Neutrophil (primary cell): ENCODE measurements around the gene SLC1A4.
"Not testable (repeated sequence)": the region's sequence is repeated elsewhere in the genome, so short reads cannot be mapped to it uniquely, and the experiment has no call there.

ENCODE experiments used
- H3K27ac ChIP-seq: fragments of 200-600 bp; sonication (generic); 2 replicates; pipeline ENCODE4 v1.5.1; 2016; ENCODE audit warnings: mild to moderate bottlenecking, moderate library complexity
- H3K27me3 ChIP-seq: fragments of 200-600 bp; sonication (generic); 2 replicates; pipeline ENCODE4 v1.6.0; 2016; ENCODE audit warnings: mild to moderate bottlenecking
- H3K36me3 ChIP-seq: fragments of 200-600 bp; sonication (generic); 2 replicates; pipeline ENCODE4 v1.5.1; 2017
- H3K4me1 ChIP-seq, 2 experiments: fragments of 200-600 bp in 1 of 2; sonication (generic) in 1 of 2; 1 replicate in 1 of 2; 2 replicates in 1 of 2; pipeline versions ENCODE4 v1.5.1 to v1.6.1; 2013 to 2016; ENCODE audit warnings: low read depth in 1 of 2, low read length in 1 of 2, mild to moderate bottlenecking in 1 of 2, moderate library complexity in 1 of 2; ENCODE audit not compliant: control insufficient read depth in 1 of 2, insufficient read depth in 1 of 2
- H3K4me3 ChIP-seq, 2 experiments: fragments of 200-600 bp in 1 of 2; sonication (generic) in 1 of 2; 1 replicate in 1 of 2; 2 replicates in 1 of 2; pipeline ENCODE4 v1.5.1; 2013 to 2016; ENCODE audit warnings: low read depth in 1 of 2, low read length in 1 of 2, mild to moderate bottlenecking in 1 of 2, moderate library complexity in 1 of 2
- H3K9me3 ChIP-seq: fragments of 200-600 bp; sonication (generic); 2 replicates; pipeline ENCODE4 v1.5.1; 2016
- TF ChIP-seq, protein P1 (sequence below): fragments of 200-600 bp; sonication (generic); IDR thresholded peaks from 2 replicates; pipeline ENCODE4 v1.5.1; 2016; ENCODE audit warnings: antibody characterized with exemption

Gene SLC1A4

DNA sequence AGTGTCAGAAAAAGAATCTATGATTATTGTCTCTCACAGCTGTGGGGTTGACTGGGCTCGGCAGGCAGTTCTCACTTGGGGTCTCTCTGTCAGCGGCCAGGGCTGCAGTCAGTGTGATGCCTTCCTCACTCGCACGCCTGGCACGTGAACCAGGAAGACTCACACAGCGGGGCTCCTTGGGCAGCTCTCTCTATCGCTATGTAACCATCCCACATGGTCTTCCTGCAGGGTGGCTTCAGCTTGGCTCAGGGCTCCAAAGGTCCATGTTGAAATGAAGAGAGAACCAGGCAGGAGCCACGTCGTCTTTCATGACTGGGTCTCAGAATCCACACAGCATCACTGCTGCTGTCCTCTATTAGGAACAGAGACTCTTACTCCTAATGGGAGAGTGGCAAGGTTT, 30.6 kb upstream of the SLC1A4 start:
- H3K27me3 ChIP-seq, result no peaks in the 10 kb centered on the region
- TF ChIP-seq, protein P1, sequence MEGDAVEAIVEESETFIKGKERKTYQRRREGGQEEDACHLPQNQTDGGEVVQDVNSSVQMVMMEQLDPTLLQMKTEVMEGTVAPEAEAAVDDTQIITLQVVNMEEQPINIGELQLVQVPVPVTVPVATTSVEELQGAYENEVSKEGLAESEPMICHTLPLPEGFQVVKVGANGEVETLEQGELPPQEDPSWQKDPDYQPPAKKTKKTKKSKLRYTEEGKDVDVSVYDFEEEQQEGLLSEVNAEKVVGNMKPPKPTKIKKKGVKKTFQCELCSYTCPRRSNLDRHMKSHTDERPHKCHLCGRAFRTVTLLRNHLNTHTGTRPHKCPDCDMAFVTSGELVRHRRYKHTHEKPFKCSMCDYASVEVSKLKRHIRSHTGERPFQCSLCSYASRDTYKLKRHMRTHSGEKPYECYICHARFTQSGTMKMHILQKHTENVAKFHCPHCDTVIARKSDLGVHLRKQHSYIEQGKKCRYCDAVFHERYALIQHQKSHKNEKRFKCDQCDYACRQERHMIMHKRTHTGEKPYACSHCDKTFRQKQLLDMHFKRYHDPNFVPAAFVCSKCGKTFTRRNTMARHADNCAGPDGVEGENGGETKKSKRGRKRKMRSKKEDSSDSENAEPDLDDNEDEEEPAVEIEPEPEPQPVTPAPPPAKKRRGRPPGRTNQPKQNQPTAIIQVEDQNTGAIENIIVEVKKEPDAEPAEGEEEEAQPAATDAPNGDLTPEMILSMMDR, result no peak
- H3K27ac ChIP-seq, result no peak overlapping the region
- no peaks in the 10 kb centered on the region for H3K36me3 ChIP-seq
- no peaks in the 10 kb centered on the region for H3K9me3 ChIP-seq
- peaks cover 0 to 8% of the 10 kb centered on the region in 2 experiments for H3K4me1 ChIP-seq
- H3K4me3 ChIP-seq, result no peak overlapping the region

DNA sequence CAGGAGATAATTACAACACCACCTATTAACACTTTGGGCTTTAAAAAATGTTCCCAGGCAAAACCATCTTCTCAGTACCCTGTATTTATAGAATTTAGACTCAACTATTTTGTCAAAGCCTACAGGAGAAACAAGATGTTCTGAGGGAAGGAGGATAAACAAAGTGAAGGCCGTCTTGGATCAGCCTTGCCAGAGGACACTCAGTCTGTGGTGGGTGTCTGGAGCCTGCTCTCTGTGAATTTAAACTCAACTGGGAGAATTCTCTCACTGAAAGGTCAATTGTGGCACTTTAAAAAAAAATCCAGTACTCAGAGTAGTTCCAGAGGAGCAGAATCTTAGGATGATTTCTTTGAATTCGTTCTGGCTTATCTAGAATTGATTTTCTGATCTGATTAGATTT, 28.4 kb upstream of the SLC1A4 start:
- TF ChIP-seq, protein P1, result no peak
- no peaks in the 10 kb centered on the region for H3K36me3 ChIP-seq

DNA sequence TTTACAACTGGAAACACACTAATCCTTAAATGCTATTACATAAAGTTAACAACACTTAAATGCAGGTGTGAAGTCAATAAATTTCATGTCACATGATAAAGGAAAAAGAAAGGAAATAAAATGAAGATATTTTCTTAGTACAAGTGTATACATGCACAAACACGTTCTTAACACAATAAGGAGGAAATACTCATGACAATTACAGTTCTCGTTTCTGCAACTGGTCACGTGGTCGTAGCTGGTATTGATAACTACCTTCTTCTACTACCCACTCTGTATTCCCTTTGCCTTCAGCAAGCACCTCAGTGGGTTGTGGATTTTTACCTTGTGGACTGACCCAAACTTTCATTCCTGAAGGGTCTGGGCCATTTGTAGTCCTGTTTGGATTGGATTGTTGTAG, 26.1 kb upstream of the SLC1A4 start:
- not testable (repeated sequence) for H3K27ac ChIP-seq, H3K9me3 ChIP-seq, H3K4me3 ChIP-seq, H3K36me3 ChIP-seq, H3K27me3 ChIP-seq, H3K4me1 ChIP-seq

More for the DNA sequence above, 28.4 kb upstream of the SLC1A4 start:
- H3K27ac ChIP-seq, result no peak overlapping the region
- H3K4me1 ChIP-seq, result peaks cover 0 to 8% of the 10 kb centered on the region in 2 experiments
- no peaks in the 10 kb centered on the region for H3K27me3 ChIP-seq
- no peaks in the 10 kb centered on the region for H3K9me3 ChIP-seq
- H3K4me3 ChIP-seq, result no peak overlapping the region

DNA sequence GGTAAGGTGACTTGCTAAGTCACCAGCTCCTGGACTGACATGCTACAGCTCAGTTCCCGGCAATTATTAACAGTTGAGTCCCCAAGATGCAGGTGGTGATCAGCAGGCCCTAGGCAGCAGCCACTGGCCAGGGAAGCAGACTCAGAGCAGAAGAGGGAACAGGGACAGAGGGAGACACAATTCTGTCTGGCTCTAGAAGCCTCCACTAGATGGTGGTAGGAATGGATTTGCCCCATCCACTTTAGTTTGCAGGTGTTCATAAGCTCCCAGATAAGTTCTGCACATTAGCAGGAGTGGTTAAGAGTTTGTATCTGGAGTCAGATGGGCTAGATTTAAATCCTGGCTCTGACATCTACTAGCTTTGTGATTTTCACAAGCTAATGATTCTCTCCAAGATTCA, 25.5 kb upstream of the SLC1A4 start:
- peaks cover 0 to 8% of the 10 kb centered on the region in 2 experiments for H3K4me1 ChIP-seq
- no peaks in the 10 kb centered on the region for H3K9me3 ChIP-seq
- TF ChIP-seq, protein P1, result no peak
- H3K27me3 ChIP-seq, result no peaks in the 10 kb centered on the region
- no peak overlapping the region for H3K27ac ChIP-seq
- no peaks in the 10 kb centered on the region for H3K36me3 ChIP-seq
- H3K4me3 ChIP-seq, result no peak overlapping the region

DNA sequence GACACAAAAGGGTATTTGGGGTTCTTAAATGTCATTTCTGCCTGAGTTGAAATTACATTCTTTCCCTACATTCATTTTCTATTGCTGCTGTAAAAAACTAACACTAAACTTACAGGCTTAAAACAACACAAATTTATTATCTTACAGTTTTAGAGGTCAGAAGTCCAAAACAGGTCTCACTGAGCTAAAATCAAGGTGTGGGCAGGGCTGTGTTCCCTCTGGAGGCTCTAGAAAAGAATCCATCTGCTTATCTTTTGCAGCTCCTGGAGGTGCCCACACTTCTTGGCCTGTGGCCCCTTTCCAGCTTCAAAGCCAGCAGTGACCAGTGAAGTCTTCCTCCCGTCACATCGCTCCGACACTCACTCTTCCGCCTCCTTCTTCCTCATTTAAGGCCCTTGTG, 23.2 kb upstream of the SLC1A4 start:
- Histone ChIP-seq H3K4me1 (peaks cover 0 to 8% of the 10 kb centered on the region in 2 experiments), H3K9me3 (no peaks in the 10 kb centered on the region), H3K27me3 (no peaks in the 10 kb centered on the region), H3K36me3 (no peaks in the 10 kb centered on the region), H3K27ac (no peak overlapping the region), H3K4me3 (no peak overlapping the region)
- TF ChIP-seq, protein P1, result no peak

DNA sequence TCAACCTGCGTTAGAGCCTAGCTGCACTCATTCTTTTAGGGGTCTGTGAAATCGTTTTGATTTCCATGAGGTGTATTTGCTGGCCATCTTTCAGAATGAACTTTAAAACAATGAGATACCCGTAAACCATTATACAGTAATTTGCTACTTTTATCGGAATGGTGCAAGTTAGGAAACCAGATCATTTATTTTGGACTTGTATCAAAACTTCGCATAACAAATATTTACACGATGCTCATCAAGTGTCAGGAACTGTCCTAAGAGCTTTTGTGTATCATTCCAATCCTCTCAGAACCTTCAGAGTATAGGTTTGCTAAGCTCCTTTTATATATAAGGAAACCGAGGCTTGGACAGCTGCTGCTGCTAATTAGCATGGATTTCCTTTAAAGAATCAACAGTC, 22.4 kb upstream of the SLC1A4 start:
- TF ChIP-seq, protein P1, result no peak
- Histone ChIP-seq H3K27ac (no peak overlapping the region), H3K9me3 (no peaks in the 10 kb centered on the region), H3K4me3 (no peak overlapping the region), H3K4me1 (peaks cover 0 to 8% of the 10 kb centered on the region in 2 experiments), H3K36me3 (no peaks in the 10 kb centered on the region), H3K27me3 (no peaks in the 10 kb centered on the region)
